ENCODE data around the gene CEP250. TPM values are rescaled to one million over a fixed set of nuclear protein-coding genes. Genes with fewer than 3 reads are reported as not detected.

CEP250 gene, protein sequence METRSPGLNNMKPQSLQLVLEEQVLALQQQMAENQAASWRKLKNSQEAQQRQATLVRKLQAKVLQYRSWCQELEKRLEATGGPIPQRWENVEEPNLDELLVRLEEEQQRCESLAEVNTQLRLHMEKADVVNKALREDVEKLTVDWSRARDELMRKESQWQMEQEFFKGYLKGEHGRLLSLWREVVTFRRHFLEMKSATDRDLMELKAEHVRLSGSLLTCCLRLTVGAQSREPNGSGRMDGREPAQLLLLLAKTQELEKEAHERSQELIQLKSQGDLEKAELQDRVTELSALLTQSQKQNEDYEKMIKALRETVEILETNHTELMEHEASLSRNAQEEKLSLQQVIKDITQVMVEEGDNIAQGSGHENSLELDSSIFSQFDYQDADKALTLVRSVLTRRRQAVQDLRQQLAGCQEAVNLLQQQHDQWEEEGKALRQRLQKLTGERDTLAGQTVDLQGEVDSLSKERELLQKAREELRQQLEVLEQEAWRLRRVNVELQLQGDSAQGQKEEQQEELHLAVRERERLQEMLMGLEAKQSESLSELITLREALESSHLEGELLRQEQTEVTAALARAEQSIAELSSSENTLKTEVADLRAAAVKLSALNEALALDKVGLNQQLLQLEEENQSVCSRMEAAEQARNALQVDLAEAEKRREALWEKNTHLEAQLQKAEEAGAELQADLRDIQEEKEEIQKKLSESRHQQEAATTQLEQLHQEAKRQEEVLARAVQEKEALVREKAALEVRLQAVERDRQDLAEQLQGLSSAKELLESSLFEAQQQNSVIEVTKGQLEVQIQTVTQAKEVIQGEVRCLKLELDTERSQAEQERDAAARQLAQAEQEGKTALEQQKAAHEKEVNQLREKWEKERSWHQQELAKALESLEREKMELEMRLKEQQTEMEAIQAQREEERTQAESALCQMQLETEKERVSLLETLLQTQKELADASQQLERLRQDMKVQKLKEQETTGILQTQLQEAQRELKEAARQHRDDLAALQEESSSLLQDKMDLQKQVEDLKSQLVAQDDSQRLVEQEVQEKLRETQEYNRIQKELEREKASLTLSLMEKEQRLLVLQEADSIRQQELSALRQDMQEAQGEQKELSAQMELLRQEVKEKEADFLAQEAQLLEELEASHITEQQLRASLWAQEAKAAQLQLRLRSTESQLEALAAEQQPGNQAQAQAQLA (N-terminal part only)
- 8.7 and 13.3 TPM in 2 replicates for total RNA-seq (2014; rRNA removed; shearing (Covaris generic))

DNA sequence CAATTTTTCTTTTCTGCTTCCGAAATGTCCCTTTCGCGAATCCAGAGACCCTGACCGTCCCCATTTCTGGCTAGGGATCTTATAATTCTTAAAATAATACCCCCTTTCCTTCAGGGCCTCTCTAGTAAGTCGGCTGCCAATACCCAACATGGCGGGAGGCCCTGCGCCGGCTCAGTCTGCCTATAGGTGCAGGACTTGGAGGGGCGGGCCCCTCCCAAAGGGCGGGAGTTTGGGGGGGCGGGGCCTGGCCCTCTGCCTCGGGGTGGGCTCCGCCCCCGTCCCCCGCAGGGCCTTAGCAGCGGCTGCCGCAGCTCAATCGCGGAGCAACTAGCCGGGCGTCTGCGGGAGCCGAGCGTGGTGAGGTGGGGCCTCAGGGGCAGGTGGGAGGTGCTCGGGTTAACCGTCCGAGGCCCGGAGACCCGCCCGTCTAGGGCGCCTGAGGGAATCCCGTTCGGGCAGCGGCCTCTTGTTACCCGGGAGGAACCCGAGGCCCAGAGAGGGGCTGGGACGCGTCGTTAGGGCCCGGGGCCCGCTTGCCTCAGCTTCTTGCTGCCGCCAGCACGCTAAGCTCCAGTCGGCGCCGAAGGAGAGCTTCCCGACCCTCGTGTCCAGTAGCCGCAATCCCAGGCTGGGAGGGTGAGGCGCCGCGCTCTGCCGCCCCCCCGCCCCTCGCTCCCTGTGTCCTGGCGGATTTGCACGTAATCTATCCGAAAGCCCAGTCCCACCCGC is at the start of gene CEP250:
Gene CEP250, plus strand, starts transcription at position 718 of the 729 bp plus-strand sequence. CDS start 6,770 bp downstream, outside the sequence.
- Histone ChIP-seq H3K4me1 (replicated peaks) (peaks cover 7% of the 10 kb centered on the region), H3K9me3 (replicated peaks) (no peaks in the 10 kb centered on the region), H3K36me3 (no peaks in the 10 kb centered on the region), H3K4me3 (peak within 1 kb of the TSS; percentile 72), H3K27ac (peak within 1 kb of the TSS; percentile 95), H3K27me3 (replicated peaks) (no peaks in the 10 kb centered on the region)
- DNase-seq (ENCODE audit: low read depth in 1 of 2, low spot score in 2 of 2) = peak; percentile 94 to 99

DNA sequence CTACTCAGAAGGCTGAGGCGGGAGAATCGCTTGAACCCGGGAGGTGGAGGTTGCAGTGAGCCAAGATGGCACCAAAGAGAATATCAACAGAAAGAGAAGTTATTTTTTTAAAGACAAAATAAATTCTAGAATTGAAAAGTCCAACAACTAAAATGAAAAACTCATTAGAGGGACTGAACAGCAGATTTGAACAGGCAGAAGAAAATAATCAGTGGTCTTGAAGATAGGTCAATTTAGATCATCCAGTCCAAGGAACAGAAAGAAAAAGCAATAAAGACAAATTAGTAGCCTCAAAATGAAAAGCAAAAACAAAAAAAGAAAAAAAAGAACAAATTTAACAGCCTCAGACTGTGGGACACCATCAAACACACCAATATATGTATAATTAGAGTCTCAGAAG is 49.6 kb upstream of the CEP250 start:
- H3K4me1 ChIP-seq (replicated peaks) = 0 out of 2 replicates have a peak, but pooled peaks cover 1% of the 10 kb centered on the region
- H3K4me3 ChIP-seq = no peak overlapping the region
- H3K27me3 ChIP-seq (replicated peaks) = no peaks in the 10 kb centered on the region
- H3K36me3 ChIP-seq = peaks cover 55% of the 10 kb centered on the region
- H3K27ac ChIP-seq = no peak overlapping the region
- no peak for DNase-seq (ENCODE audit: low read depth in 1 of 2, low spot score in 2 of 2)
- H3K9me3 ChIP-seq (replicated peaks) = no peaks in the 10 kb centered on the region

DNA sequence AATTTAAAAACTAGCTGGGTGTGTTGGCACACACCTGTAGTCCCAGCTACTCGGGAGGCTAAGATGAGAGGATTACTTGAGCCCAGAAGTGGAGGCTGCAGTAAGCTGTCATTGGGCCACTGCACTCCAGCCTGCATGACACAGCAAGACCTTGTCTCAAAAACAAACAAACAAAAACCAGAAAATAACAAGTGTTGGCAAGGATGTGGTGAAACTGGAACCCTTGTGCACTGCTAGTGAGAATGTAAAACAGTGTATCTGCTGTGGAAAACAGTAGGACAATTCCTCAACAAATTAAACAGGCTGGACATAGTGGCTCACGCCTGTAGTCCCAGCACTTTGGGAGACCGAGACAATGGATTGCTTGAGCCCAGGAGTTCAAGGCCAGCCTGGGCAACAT is 47.1 kb upstream of the CEP250 start:
- DNase-seq (ENCODE audit: low read depth in 1 of 2, low spot score in 2 of 2) = no peak
- Histone ChIP-seq H3K4me3 (no peak overlapping the region), H3K27ac (no peak overlapping the region), H3K9me3 (replicated peaks) (no peaks in the 10 kb centered on the region), H3K27me3 (replicated peaks) (no peaks in the 10 kb centered on the region), H3K4me1 (replicated peaks) (peaks cover 7% of the 10 kb centered on the region; the same call in 1 of the 2 replicates), H3K36me3 (peaks cover 50% of the 10 kb centered on the region)

DNA sequence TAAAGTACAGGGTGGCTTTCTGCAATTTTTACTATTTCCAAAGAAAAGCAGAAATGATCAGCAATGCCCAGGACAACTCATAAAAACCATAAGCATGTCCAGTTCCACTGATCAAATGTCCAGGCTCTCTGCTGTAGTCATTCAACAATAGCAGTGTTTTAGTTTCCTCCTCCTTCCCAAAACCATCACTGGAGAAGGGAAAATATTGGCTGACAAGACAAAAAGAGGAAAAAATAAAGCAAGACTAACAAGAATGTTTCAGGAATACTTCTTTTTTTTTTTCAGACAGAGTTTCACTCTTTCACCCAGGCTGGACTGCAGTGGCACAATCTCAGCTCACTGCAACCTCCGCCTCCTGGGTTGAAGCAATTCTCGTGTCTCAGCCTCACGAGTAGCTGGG is 45.9 kb upstream of the CEP250 start:
- Histone ChIP-seq H3K9me3 (replicated peaks) (no peaks in the 10 kb centered on the region), H3K27ac (no peak overlapping the region), H3K27me3 (replicated peaks) (no peaks in the 10 kb centered on the region), H3K36me3 (peaks cover 46% of the 10 kb centered on the region), H3K4me3 (no peak overlapping the region), H3K4me1 (replicated peaks) (peaks cover 7% of the 10 kb centered on the region; the same call in 1 of the 2 replicates)
- DNase-seq (ENCODE audit: low read depth in 1 of 2, low spot score in 2 of 2) = no peak

DNA sequence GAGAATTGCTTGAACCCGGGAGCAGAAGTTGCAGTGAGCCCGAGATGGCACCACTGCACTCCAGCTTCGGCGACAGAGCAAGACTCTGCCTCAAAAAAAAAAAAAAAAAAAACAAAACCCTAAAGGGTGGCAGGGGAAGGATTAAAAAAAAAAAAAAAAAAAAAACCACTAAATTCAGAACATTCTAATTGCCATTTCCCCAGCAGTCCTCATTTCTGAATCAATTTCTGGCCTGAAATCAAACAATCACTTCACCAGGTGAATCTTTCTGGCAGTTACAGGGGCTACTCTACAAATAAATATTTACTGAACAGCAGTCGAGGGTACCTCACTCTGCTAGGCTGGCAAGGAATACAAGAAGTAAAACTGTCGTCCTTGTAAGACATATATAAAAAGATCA is 44.8 kb upstream of the CEP250 start:
- Histone ChIP-seq H3K9me3 (replicated peaks) (no peaks in the 10 kb centered on the region), H3K27ac (no peak overlapping the region), H3K4me1 (replicated peaks) (peaks cover 7% of the 10 kb centered on the region; the same call in 1 of the 2 replicates), H3K36me3 (peaks cover 42% of the 10 kb centered on the region), H3K4me3 (peak overlapping the region; percentile 55), H3K27me3 (replicated peaks) (no peaks in the 10 kb centered on the region)
- no peak for DNase-seq (ENCODE audit: low read depth in 1 of 2, low spot score in 2 of 2)

DNA sequence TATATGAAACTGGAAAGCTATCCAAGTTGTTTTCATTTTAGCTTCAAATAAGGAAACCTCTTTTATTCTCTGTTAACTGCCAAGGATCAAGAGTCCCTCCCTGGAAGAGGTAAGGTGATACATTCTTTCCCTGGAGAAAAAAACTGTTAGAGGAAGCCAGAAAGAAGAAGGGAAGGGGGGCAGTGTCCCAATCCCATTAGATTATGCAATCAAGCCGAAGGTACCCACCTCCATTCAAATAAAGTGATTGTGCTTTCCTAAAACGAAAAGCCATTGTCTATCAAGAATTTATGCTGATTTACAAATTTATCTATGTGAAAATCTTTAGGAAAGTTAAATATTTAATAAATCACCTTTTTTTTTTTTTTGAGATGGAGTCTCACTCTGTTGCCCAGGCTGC is 34.1 kb upstream of the CEP250 start:
- Histone ChIP-seq H3K36me3 (no peaks in the 10 kb centered on the region), H3K4me1 (replicated peaks) (no peaks in the 10 kb centered on the region), H3K4me3 (no peak overlapping the region), H3K27me3 (replicated peaks) (peaks cover 9% of the 10 kb centered on the region; the same call in 1 of the 2 replicates), H3K27ac (no peak overlapping the region), H3K9me3 (replicated peaks) (no peaks in the 10 kb centered on the region)
- DNase-seq (ENCODE audit: low read depth in 1 of 2, low spot score in 2 of 2) = no peak

DNA sequence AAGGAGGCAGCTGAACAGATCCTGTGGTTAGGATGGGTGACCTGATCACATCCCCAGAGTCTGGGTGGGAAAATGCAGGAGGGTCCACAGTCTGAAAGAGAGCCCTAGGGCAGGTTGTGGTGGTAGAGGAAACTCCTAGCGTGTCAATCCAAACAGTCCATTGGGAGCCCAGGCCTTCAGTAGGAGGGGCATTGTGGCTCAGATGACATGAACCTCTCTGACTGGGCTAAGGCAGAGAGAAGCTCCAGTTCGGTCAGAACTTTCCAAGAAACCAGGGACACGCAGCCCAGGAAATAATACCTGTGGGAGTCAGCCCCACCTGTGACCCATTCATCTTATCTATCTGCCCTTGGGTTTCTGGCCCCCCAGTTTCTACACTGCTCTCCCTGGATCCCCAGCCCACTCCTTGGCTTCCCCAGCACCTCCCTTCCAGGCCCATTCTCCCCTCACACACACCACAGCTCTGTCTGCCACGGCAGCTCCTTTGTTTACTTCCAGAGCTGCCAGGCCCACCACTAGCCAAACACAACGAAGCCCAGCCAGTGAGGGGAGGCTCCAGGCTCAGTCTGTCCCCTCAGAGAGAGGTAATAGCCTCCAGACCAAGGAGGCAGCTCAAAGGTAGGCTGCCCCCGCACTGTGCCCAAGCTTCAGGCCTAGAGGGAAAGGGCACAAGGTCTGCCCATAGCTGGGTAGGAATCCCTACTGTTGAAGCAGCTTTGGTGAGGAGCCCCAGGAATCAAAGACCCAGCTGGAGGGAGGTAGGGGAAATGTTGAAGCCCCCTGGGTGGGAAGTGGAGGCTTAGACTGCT is 23.6 kb upstream of the CEP250 start:
- no peaks in the 10 kb centered on the region for H3K27me3 ChIP-seq (replicated peaks)
- H3K27ac ChIP-seq = no peak overlapping the region
- H3K9me3 ChIP-seq (replicated peaks) = no peaks in the 10 kb centered on the region
- no peaks in the 10 kb centered on the region for H3K36me3 ChIP-seq
- no peak overlapping the region for H3K4me3 ChIP-seq
- DNase-seq (ENCODE audit: low read depth in 1 of 2, low spot score in 2 of 2) = no peak
- no peaks in the 10 kb centered on the region for H3K4me1 ChIP-seq (replicated peaks)

DNA sequence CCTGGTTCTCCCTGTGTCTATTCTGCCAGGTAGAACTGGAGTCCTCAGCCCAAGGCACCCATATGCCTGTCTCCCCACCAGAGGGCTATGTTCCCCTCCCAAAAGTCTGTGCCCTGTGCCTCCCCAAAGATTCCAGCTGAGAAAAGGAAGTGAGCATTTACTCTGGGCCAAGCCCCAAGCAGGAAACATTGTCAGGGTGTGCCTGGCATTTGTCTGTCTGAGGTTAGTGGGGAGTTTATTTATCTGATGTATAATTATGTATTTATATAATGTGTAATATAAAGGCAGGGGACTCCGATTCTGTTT is 23.0 kb upstream of the CEP250 start:
- no peaks in the 10 kb centered on the region for H3K27me3 ChIP-seq (replicated peaks)
- no peak overlapping the region for H3K4me3 ChIP-seq
- H3K9me3 ChIP-seq (replicated peaks) = no peaks in the 10 kb centered on the region
- H3K27ac ChIP-seq = no peak overlapping the region
- no peaks in the 10 kb centered on the region for H3K36me3 ChIP-seq
- no peaks in the 10 kb centered on the region for H3K4me1 ChIP-seq (replicated peaks)
- no peak for DNase-seq (ENCODE audit: low read depth in 1 of 2, low spot score in 2 of 2)

DNA sequence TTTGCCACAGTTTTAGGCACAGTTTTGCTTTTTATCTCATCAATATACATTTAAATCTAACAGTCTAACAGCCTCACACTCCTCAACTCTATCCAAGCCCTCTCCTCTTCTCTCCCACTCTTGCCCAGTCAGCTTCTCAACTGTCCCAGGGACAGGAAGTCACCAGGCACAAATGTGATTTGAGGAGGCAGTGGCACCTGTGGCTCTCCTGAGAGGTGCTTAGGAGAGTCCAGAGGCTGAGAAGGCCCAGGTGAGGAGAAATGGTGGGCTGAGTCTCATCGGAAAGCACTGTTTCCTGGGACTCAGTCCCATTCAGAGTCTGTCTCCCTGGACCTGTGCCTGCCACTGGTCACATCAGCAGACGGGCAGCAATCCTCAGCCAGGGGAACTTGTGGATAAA is 22.1 kb upstream of the CEP250 start:
- DNase-seq (ENCODE audit: low read depth in 1 of 2, low spot score in 2 of 2) = no peak
- H3K9me3 ChIP-seq (replicated peaks) = no peaks in the 10 kb centered on the region
- H3K27me3 ChIP-seq (replicated peaks) = no peaks in the 10 kb centered on the region
- H3K4me3 ChIP-seq = no peak overlapping the region
- no peaks in the 10 kb centered on the region for H3K4me1 ChIP-seq (replicated peaks)
- no peak overlapping the region for H3K27ac ChIP-seq
- no peaks in the 10 kb centered on the region for H3K36me3 ChIP-seq

DNA sequence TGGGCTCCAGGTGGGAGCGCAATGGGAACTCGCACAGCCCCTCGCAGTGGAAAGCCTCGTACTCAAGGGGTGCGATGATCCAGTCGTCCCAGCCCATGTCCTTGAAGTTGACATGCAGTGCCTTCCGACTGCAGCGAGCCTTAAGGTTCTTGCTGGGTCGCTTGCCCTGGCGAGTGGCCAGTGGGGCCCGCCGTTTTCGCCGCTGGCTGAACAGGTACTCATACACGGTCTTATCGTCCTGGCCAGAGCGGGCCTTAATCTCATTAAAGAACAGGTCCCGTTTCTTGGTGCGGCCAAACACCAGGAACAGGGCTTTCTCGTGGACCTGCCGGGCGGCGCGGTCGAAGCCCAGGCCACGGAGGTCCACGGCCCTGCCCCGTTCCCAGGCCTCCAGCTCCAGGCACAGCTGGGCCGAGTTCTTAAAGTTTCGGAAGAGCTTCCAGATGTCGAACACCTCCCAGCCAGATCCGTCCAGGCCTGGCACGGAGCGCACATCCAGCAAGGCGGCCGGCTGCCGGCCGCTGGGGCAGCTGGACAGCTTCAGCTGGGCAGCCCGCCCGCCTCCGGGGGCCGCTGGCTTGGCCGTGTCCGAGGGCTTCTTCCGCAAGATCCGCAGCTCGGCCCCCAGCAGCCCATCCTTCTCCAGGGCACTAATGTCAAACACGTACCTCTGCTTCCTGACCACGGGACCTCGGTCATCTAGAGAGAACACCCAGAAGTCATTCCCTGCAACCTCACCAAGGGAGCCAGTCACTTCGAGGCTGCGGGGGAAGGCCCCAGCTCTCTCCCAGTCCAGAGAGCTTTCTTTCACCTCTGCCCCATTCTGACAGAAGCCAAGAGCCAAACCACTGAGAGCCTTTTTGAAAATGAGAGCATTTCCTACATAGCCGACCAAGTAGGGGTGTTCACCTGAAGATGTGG is 21.1 kb upstream of the CEP250 start:
- Histone ChIP-seq H3K27me3 (replicated peaks) (no peaks in the 10 kb centered on the region), H3K4me3 (no peak overlapping the region), H3K27ac (no peak overlapping the region), H3K36me3 (no peaks in the 10 kb centered on the region), H3K4me1 (replicated peaks) (peaks cover 3% of the 10 kb centered on the region), H3K9me3 (replicated peaks) (no peaks in the 10 kb centered on the region)
- DNase-seq (ENCODE audit: low read depth in 1 of 2, low spot score in 2 of 2) = no peak

DNA sequence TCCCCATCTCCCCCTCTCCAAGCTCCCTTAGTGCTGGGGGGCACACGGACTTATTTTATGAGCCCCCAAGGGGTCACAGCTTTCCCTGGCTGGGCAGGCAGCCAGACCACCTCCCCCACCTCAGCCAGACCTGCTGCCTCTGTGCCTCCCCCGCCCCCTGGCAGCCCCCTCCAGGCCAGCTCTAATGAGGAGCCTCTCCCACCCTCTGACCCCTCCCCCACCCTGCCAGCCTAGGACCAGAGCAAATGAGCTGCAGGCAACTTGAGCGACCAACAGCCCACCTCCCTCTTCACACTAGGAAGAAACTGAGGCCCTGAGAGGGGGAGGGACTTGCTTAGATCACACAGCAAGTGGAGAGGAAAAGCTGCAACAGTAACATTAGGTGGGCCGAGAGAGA is 19.2 kb upstream of the CEP250 start:
- Histone ChIP-seq H3K9me3 (replicated peaks) (no peaks in the 10 kb centered on the region), H3K27ac (no peak overlapping the region), H3K27me3 (replicated peaks) (no peaks in the 10 kb centered on the region), H3K36me3 (no peaks in the 10 kb centered on the region), H3K4me3 (no peak overlapping the region), H3K4me1 (replicated peaks) (peaks cover 3% of the 10 kb centered on the region)
- no peak for DNase-seq (ENCODE audit: low read depth in 1 of 2, low spot score in 2 of 2)

DNA sequence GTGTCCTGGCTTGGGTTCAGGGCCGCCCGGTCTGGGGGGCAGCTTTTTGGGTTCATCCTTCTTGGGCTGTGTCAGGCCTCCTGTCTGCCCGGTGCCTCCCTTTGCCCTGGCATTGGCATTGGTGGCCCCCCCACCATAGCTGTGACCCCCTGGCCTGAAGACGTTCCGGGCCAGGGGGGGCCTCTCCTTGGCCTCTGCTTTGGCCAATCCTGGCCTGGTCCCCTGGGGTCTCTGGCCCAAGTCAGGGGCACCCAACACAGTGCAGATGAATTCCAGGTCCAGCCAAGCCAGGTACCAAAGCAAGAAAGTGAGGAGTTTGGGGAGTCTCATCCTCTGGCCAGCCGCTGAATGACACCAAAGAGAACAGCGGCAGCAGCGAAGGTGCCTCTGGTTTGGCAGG is 17.8 kb upstream of the CEP250 start:
- H3K27me3 ChIP-seq (replicated peaks) = no peaks in the 10 kb centered on the region
- peaks cover 5% of the 10 kb centered on the region for H3K4me1 ChIP-seq (replicated peaks)
- H3K27ac ChIP-seq = no peak overlapping the region
- DNase-seq (ENCODE audit: low read depth in 1 of 2, low spot score in 2 of 2) = no peak
- no peak overlapping the region for H3K4me3 ChIP-seq
- no peaks in the 10 kb centered on the region for H3K9me3 ChIP-seq (replicated peaks)
- no peaks in the 10 kb centered on the region for H3K36me3 ChIP-seq

All from SJSA1 (cell line).